Spleen (tissue), 11 donors: ENCODE measurements around the gene DCTN4. TPM values are rescaled to one million over a fixed set of nuclear protein-coding genes. Genes with fewer than 3 reads are reported as not detected.

Source experiments
- DNase-seq: peaks from one replicate; pipeline ENCODE4 v3.0.0-alpha.2; 2020
- H3K27ac ChIP-seq, 8 donors: fragments of 200-600 bp; sonication (generic) in 7 of 8; 1 replicate in 4 of 8; 2 replicates in 4 of 8; pipeline versions ENCODE4 v1.5.0 to v1.8.0; 2016 to 2021; ENCODE audit warnings: inconsistent platforms in 4 of 8, mild to moderate bottlenecking in 4 of 8, moderate library complexity in 1 of 8
- H3K27me3 ChIP-seq, 7 donors: fragments of 200-600 bp; sonication (generic) in 6 of 7; replicated peaks in 1 of 7; 1 replicate in 4 of 7; 2 replicates in 3 of 7; pipeline versions ENCODE4 v1.5.0 to v1.8.0; 2016 to 2021; ENCODE audit warnings: inconsistent platforms in 3 of 7, mild to moderate bottlenecking in 1 of 7
- H3K36me3 ChIP-seq, 6 donors: fragments of 200-600 bp; sonication (generic) in 5 of 6; 1 replicate in 4 of 6; 2 replicates in 2 of 6; pipeline versions ENCODE4 v1.5.0 to v1.8.0; 2016 to 2021; ENCODE audit warnings: inconsistent platforms in 2 of 6
- H3K4me1 ChIP-seq, 6 donors: fragments of 200-600 bp; sonication (generic) in 5 of 6; 1 replicate in 3 of 6; 2 replicates in 3 of 6; pipeline versions ENCODE4 v1.5.0 to v1.8.0; 2016 to 2021; ENCODE audit warnings: inconsistent platforms in 3 of 6
- H3K4me3 ChIP-seq, 8 donors: fragments of 200-600 bp; sonication (generic) in 7 of 8; 1 replicate in 4 of 8; 2 replicates in 4 of 8; pipeline versions ENCODE4 v1.5.0 to v1.8.0; 2016 to 2021; ENCODE audit warnings: inconsistent platforms in 4 of 8, mild to moderate bottlenecking in 4 of 8, moderate library complexity in 2 of 8
- H3K9me3 ChIP-seq, 8 donors: fragments of 200-600 bp; sonication (generic) in 7 of 8; 1 replicate in 4 of 8; 2 replicates in 4 of 8; pipeline versions ENCODE4 v1.5.0 to v1.8.0; 2016 to 2021; ENCODE audit warnings: inconsistent platforms in 4 of 8
- CTCF ChIP-seq, 11 experiments: fragments of 200-600 bp in 7 of 11; fragments of 450-650 bp in 4 of 11; sonication (generic) in 4 of 11; IDR thresholded peaks in 8 of 11; conservative IDR thresholded peaks in 3 of 11; 1 replicate in 7 of 11; 2 replicates in 4 of 11; pipeline versions ENCODE4 v1.4.0 to v1.8.0; 2016 to 2021; ENCODE audit warnings: antibody characterized with exemption in 11 of 11, inconsistent platforms in 4 of 11, mild to moderate bottlenecking in 1 of 11
- POLR2A ChIP-seq, 3 donors: fragments of 450-650 bp; IDR thresholded peaks; one replicate each; pipeline ENCODE4 v1.5.1; 2017; ENCODE audit warnings: antibody characterized with exemption in 3 of 3, mild to moderate bottlenecking in 1 of 3
- POLR2AphosphoS5 ChIP-seq, 3 donors: sonication (generic); formaldehyde crosslinking; IDR thresholded peaks; one replicate each; pipeline ENCODE4 v1.5.1; 2017; ENCODE audit warnings: antibody characterized with exemption in 3 of 3
- WGBS, 5 donors: extraction: QIAGEN DNeasy Blood & Tissue Kit in 3 of 5; methylation state at CpG; one replicate each; pipeline versions ENCODE4 v1.1.5 to v1.1.7; 2013 to 2018; 5-methylcytosine and 5-hydroxymethylcytosine counted together
- intact Hi-C: fragments of 100-400 bp; cut with DNase I; formaldehyde crosslinking; loops from one replicate; pipeline ENCODE4 v1.15.0; 2023; ENCODE audit warnings: low total_unique reads
- polyA plus RNA-seq, 3 donors: library from polyadenylated mRNA; stranded (reverse); fragments of 200-250 nt; gene quantifications; one replicate each; pipeline ENCODE4 v1.2.1, GENCODE V29; 2013
- total RNA-seq, 7 donors: library from RNA; depleted of rRNA in 3 of 7; stranded (reverse); fragments of >200 nt in 3 of 7; fragmentation: NEBNext Ultra II Directional in 4 of 7; extraction: Animal tissue kit (Norgen Biotek cat#: 25700) in 4 of 7; gene quantifications; one replicate each; pipeline versions ENCODE4 v1.1.0 to v1.2.1, GENCODE V29; 2016 to 2021
- donor health status: healthy with polysubstance abuse.
- donor health status: DM: no; HTN: no; CAD: no; lungs with moderate emphysema.
- donor health status: DM: no; HTN: no; CAD: no.
- donor health status: Bipolar disorder and iron deficiency.
- donor health status: healthy.
- donor health status: DM: no; HTN: no; CAD: no.
- donor health status: DM: yes; HTN: yes; CAD: no.

The DCTN4 gene
- total and polyA plus RNA-seq, 10 donors: 11.4 to 68.7 (median 52.0) TPM

DNA sequence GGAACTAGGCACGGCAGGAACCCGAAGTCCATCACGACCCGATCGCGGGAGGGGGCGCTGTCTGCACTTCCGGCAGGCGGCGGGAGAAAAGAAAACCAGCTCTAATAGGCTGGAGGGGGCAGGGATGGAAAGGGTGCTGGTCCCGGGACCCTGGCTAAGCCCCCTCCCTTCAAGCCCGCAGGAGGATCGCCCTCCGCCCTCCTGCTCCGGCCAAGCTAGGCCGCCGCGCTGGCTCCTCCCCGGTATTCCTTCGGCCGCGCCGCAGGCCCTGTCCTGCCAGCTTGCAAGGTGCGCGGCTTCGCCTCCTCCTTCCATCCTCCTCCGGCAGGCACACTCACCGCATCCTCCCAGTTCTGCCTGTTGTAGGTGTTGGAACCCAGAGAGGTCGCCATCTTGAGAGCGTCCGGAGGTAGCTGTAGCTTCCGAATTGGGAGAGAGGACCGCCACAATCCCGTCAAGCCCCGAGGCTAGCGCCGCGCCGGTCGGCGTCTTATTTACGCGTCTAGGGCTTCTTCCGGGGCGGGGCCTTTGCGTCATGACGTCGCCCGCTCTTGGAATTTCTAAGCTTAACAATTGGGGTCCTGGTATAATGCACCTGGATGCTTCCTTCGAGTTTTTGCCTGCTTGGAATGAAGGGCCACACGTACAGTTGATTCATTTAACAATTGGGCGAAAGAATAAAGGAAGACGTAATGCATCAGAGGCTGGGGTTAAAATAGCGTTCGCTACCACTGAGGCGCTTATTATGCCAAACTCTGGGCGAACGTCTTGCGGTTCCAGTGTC lies 58.0 kb downstream of the DCTN4 start, which contains the start of gene RBM22:
TSS of gene RBM22 (minus strand) at position 469 of the 784 bp plus-strand sequence. CDS start at position 392, 77 bp downstream.
- Histone ChIP-seq H3K9me3 (no peaks in the 10 kb centered on the region), H3K36me3 (peaks cover 0 to 36% (median 32%) of the 10 kb centered on the region in 6 donors), H3K27ac (peak within 1 kb of the TSS; percentile 95 to 100 (median 99)), H3K4me3 (peak within 1 kb of the TSS; percentile 77 to 98 (median 94)), H3K4me1 (peaks cover 12 to 36% (median 21%) of the 10 kb centered on the region in 6 donors), H3K27me3 (no peaks in the 10 kb centered on the region)
- WGBS, 5 donors: 0 to 1% (median 1%) methylated on average over 47 to 59 of the region's 59 CpGs
- peak; percentile 97 for DNase-seq
- TF ChIP-seq POLR2A (IDR thresholded peaks at IDR 0.05) (peak; percentile 31 to 78 (median 75)), CTCF (IDR thresholded peaks at IDR 0.05 in 8 of 11, conservative IDR thresholded peaks at IDR 0.05 in 3 of 11) (peak; percentile 8 to 81 (median 61)), POLR2AphosphoS5 (IDR thresholded peaks at IDR 0.05) (peak; percentile 96 to 98 (median 97))
- intact Hi-C loops: no loop called here

DNA sequence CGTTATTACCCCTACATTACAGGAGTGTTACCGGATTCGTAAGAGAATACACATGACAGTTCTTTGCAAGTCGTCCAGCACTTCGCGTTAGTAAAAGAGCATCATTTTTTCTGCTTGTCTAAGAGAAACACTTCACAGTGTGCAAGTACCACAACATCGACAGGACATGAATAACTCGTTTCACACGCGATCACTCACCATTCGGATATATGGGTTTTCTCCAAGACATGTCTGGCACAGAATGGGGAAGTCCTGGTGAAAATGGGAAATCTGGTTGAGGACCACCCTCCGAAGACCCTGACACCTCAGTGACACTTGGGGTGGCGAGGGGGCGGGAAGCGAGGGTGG lies 58.6 kb downstream of the DCTN4 start:
- Histone ChIP-seq H3K4me1 (peaks cover 12 to 36% (median 21%) of the 10 kb centered on the region in 6 donors), H3K27ac (peak overlapping the region; percentile 95 to 100 (median 99)), H3K4me3 (peak overlapping the region; percentile 77 to 98 (median 94)), H3K36me3 (peaks cover 0 to 42% (median 38%) of the 10 kb centered on the region in 6 donors), H3K9me3 (no peaks in the 10 kb centered on the region), H3K27me3 (no peaks in the 10 kb centered on the region)
- TF ChIP-seq CTCF (IDR thresholded peaks at IDR 0.05 in 8 of 11, conservative IDR thresholded peaks at IDR 0.05 in 3 of 11) (no peak), POLR2AphosphoS5 (IDR thresholded peaks at IDR 0.05) (no peak), POLR2A (IDR thresholded peaks at IDR 0.05) (no peak)
- DNase-seq: no peak
- intact Hi-C loops: no loop called here
- 2 to 6% (median 4%) methylated on average over 15 of the region's 15 CpGs for WGBS, 5 donors

- 72 to 82% (median 78%) methylated on average over 3 of the region's 3 CpGs for WGBS, 5 donors
- no peak for TF ChIP-seq POLR2A (IDR thresholded peaks at IDR 0.05)
- TF ChIP-seq CTCF (IDR thresholded peaks at IDR 0.05 in 8 of 11, conservative IDR thresholded peaks at IDR 0.05 in 3 of 11): no peak
- no peak for TF ChIP-seq POLR2AphosphoS5 (IDR thresholded peaks at IDR 0.05)
- intact Hi-C loops: no loop called here
- H3K4me3 ChIP-seq: no peak overlapping the region
- H3K27me3 ChIP-seq: no peaks in the 10 kb centered on the region
- H3K9me3 ChIP-seq: no peaks in the 10 kb centered on the region
- peak overlapping the region in 1 of 8 donors; percentile 5 for H3K27ac ChIP-seq
- no peak for DNase-seq
- H3K4me1 ChIP-seq: peaks cover 7 to 22% (median 12%) of the 10 kb centered on the region in 6 donors
- peaks cover 2 to 97% (median 89%) of the 10 kb centered on the region in 6 donors for H3K36me3 ChIP-seq
Observed at GRCh38 chr5:150694612-150695011, 64.2 kb downstream of the DCTN4 start.

DNA sequence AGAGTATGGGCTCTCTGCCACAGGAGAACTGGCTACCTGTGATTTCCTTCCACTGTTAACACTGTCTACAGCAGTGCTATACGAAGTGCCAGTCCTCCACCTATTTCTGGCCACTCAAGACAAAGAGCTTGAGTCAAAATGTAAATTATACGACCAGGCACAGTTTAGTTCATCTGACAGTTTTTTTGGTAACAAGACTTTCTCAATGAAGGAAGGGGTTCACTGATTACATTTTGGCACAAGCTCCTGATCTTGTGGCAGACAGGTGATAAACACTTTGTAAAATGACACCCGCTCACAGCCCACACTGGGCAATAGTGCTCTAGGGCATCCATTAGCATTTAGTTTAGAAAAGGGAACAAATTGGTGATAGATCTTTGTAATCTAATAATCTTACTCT lies 66.5 kb downstream of the DCTN4 start:
- H3K27ac ChIP-seq: no peak overlapping the region
- H3K4me3 ChIP-seq: no peak overlapping the region
- DNase-seq: no peak
- no peaks in the 10 kb centered on the region for H3K9me3 ChIP-seq
- intact Hi-C loops: no loop called here
- WGBS, 5 donors: 90 to 96% (median 91%) methylated on average over 3 of the region's 3 CpGs
- no peak for TF ChIP-seq POLR2AphosphoS5 (IDR thresholded peaks at IDR 0.05)
- TF ChIP-seq POLR2A (IDR thresholded peaks at IDR 0.05): no peak
- no peak for TF ChIP-seq CTCF (IDR thresholded peaks at IDR 0.05 in 8 of 11, conservative IDR thresholded peaks at IDR 0.05 in 3 of 11)
- H3K27me3 ChIP-seq: no peaks in the 10 kb centered on the region
- H3K4me1 ChIP-seq: peaks cover 0 to 4% (median 0%) of the 10 kb centered on the region in 6 donors
- peaks cover 2 to 99% (median 76%) of the 10 kb centered on the region in 6 donors for H3K36me3 ChIP-seq
